K562 (cell line): ENCODE results near the gene FHIT. TPM values are rescaled to one million over a fixed set of nuclear protein-coding genes. Genes with fewer than 3 reads are reported as not detected.

ENCODE experiments used
- ATAC-seq: fragments of 200-7000 bp; cut with Tn5 transposase; 3 replicates; pipeline ENCODE4 v1.9.1; 2020; ENCODE audit warnings: moderate library complexity
- BruUV-seq: library from RNA; stranded (reverse); fragments of 400-500 nt; replicated peaks from 2 replicates; lab custom pipeline; 2021; lab: Mats Ljungman, UMichigan
- CTCF ChIA-PET: fragments of 300-600 bp; formaldehyde crosslinking; extraction: SDS; loops from one replicate; lab custom pipeline; 2021; ENCODE audit warnings: low intra/inter-chr PET ratio; lab: Yijun Ruan, JAX
- POLR2A ChIA-PET: fragments of 300-600, 350-650 bp; sonication (Branson Sonifier 250); formaldehyde crosslinking; extraction: SDS; loops from one replicate; lab custom pipeline; 2021; ENCODE audit warnings: antibody characterized with exemption, inconsistent platforms; lab: Yijun Ruan, JAX
- DNase-seq, 4 experiments: peaks; one replicate each; pipeline versions ENCODE4 v3.0.0 to v3.0.0-alpha.2; 2011 to 2018; ENCODE audit warnings: low spot score in 3 of 4, mixed read lengths in 3 of 4; ENCODE audit errors: extremely low read depth in 1 of 4
- FAIRE-seq: peaks from 2 replicates; lab custom pipeline; 2011; peaks lifted over from hg19 to GRCh38; lab: Jason Lieb, UNC
- H2AFZ ChIP-seq: 2 replicates; pipeline ENCODE4 v1.6.0; 2011; ENCODE audit warnings: low read depth, low read length, control low read depth, inconsistent platforms
- H3K27ac ChIP-seq: fragments of 200-600 bp; 3 replicates; pipeline ENCODE4 v1.8.0; 2011; ENCODE audit warnings: low read depth, mild to moderate bottlenecking, control low read depth, inconsistent platforms, low read length, moderate library complexity, mixed read lengths; ENCODE audit errors: extremely low read depth
- H3K27me3 ChIP-seq, 2 experiments: fragments of 300-600 bp in 1 of 2; 2 replicates in 1 of 2; 3 replicates in 1 of 2; pipeline versions ENCODE4 v1.6.0 to v1.8.0; 2011; ENCODE audit warnings: inconsistent platforms in 2 of 2, low read length in 2 of 2, mild to moderate bottlenecking in 1 of 2, mixed read lengths in 1 of 2, moderate library complexity in 1 of 2; ENCODE audit not compliant: control insufficient read depth in 2 of 2, insufficient read depth in 2 of 2
- H3K36me3 ChIP-seq: fragments of 300-600 bp; 3 replicates; pipeline ENCODE4 v1.8.0; 2011; ENCODE audit warnings: mild to moderate bottlenecking, low read length, inconsistent platforms; ENCODE audit not compliant: control insufficient read depth, insufficient read depth
- H3K4me1 ChIP-seq, 2 experiments: fragments of 200-600 bp in 1 of 2; replicated peaks in 1 of 2; 2 replicates in 1 of 2; 3 replicates in 1 of 2; pipeline versions ENCODE4 v1.5.1 to v1.8.0; 2011; ENCODE audit warnings: inconsistent platforms in 2 of 2, low read length in 2 of 2, mild to moderate bottlenecking in 1 of 2, mixed read lengths in 1 of 2, moderate library complexity in 1 of 2; ENCODE audit not compliant: control insufficient read depth in 2 of 2, insufficient read depth in 2 of 2
- H3K4me2 ChIP-seq: 2 replicates; pipeline ENCODE4 v1.6.1; 2011; ENCODE audit warnings: low read length, control low read depth, inconsistent platforms, mixed read lengths; ENCODE audit not compliant: insufficient read depth
- H3K4me3 ChIP-seq: fragments of 200-600 bp; sonication (generic), shearing (Covaris generic); 2 replicates; pipeline ENCODE4 v1.5.1; 2016; ENCODE audit warnings: control low read depth, inconsistent platforms
- H3K79me2 ChIP-seq: fragments of 200-600 bp; 3 replicates; pipeline ENCODE4 v1.8.0; 2011; ENCODE audit warnings: low read length, inconsistent platforms; ENCODE audit not compliant: control insufficient read depth, insufficient read depth
- H3K9ac ChIP-seq, 2 experiments: 2 replicates each; pipeline versions ENCODE4 v1.6.0 to v1.6.1; 2011; ENCODE audit warnings: low read depth in 2 of 2, low read length in 2 of 2, control low read depth in 1 of 2, inconsistent platforms in 1 of 2, mild to moderate bottlenecking in 1 of 2, mixed read lengths in 1 of 2; ENCODE audit not compliant: insufficient read depth in 1 of 2
- H3K9me1 ChIP-seq: one replicate; pipeline ENCODE4 v1.6.0; 2011; ENCODE audit warnings: inconsistent platforms, mild to moderate bottlenecking, low read length, moderate library complexity; ENCODE audit not compliant: control insufficient read depth, insufficient read depth
- H3K9me3 ChIP-seq: replicated peaks from 2 replicates; pipeline ENCODE4 v1.5.1; 2011; ENCODE audit warnings: low read depth, low read length, inconsistent platforms; ENCODE audit not compliant: control insufficient read depth, insufficient read depth
- H4K20me1 ChIP-seq: replicated peaks from 2 replicates; pipeline ENCODE4 v1.6.1; 2011; ENCODE audit warnings: low read length, inconsistent platforms, mixed read lengths; ENCODE audit not compliant: control insufficient read depth, insufficient read depth
- ATF4 ChIP-seq: fragments of 450-650 bp; formaldehyde crosslinking; IDR thresholded peaks from 2 replicates; pipeline ENCODE4 v1.4.0; 2022; ENCODE audit warnings: mild to moderate bottlenecking, moderate library complexity
- BRF1 ChIP-seq: IDR thresholded peaks from 3 replicates; pipeline ENCODE4 v1.6.1; 2011; ENCODE audit warnings: borderline replicate concordance, mild to moderate bottlenecking; ENCODE audit not compliant: insufficient read length; ENCODE audit errors: extremely low read depth
- NKRF ChIP-seq: fragments of 450-650 bp; IDR thresholded peaks from 2 replicates; pipeline ENCODE4 v1.6.1; 2016; ENCODE audit warnings: borderline replicate concordance
- PURB ChIP-seq: sonication (generic); formaldehyde crosslinking; IDR thresholded peaks from 2 replicates; pipeline ENCODE4 v1.9.0; 2021; ENCODE audit warnings: low read depth, mild to moderate bottlenecking, missing genetic modification reagents
- SMARCA4 ChIP-seq: fragments of 450-650 bp; IDR thresholded peaks from 2 replicates; pipeline ENCODE4 v1.6.1; 2016
- SRF ChIP-seq, 2 experiments: fragments of 250-450, 450-650 bp in 1 of 2; sonication (Bioruptor Pico) in 1 of 2; sonication (generic) in 1 of 2; formaldehyde crosslinking; IDR thresholded peaks; 2 replicates each; pipeline versions ENCODE4 v1.5.0 to v1.5.1; 2020 to 2022; ENCODE audit warnings: mild to moderate bottlenecking in 1 of 2, missing genetic modification reagents in 1 of 2
- WHSC1 ChIP-seq: IDR thresholded peaks from one replicate; pipeline ENCODE4 v1.6.1; 2012; ENCODE audit warnings: low read length, control low read depth, inconsistent platforms
- ZNF76 ChIP-seq: fragments of 250-450 bp; sonication (Bioruptor Pico); IDR thresholded peaks from 2 replicates; pipeline ENCODE4 v1.4.0; 2020; ENCODE audit warnings: mild to moderate bottlenecking, moderate library complexity, borderline replicate concordance
- WGBS: fragments of 100-300 bp; shearing (Covaris generic); methylation state at CpG from one replicate; pipeline ENCODE4 v1.1.6; 2016; ENCODE audit warnings: low coverage, mixed read lengths; ENCODE audit not compliant: insufficient coverage; ENCODE audit errors: missing lambda C conversion rate; 5-methylcytosine and 5-hydroxymethylcytosine counted together
- in situ Hi-C: fragments of 300-500 bp; cut with MboI; formaldehyde crosslinking; loops from 4 replicates; pipeline ENCODE4 v1.15.0; 2018; ENCODE audit warnings: inconsistent platforms, mixed read lengths
- intact Hi-C: fragments of 100-400 bp; cut with micrococcal nuclease; formaldehyde crosslinking; loops from 2 replicates; pipeline ENCODE4 v1.14.2; 2022
- polyA plus RNA-seq, 8 experiments: library from polyadenylated mRNA; depleted of rRNA in 4 of 8; stranded (reverse) in 5 of 8; unstranded in 3 of 8; fragments of >200 nt; fragmentation: Nextera tagmentation in 2 of 8; fragmentation: Illumina TruSeq in 1 of 8; extraction: Ambion mirVana in 2 of 8; extraction: Trizol in 1 of 8; gene quantifications; 2 replicates each; pipeline versions ENCODE4 v1.2.1 to v1.2.3, GENCODE V29; 2011 to 2014; ENCODE audit warnings: inconsistent platforms in 1 of 8, missing spikeins in 1 of 8
- total RNA-seq, 7 experiments: library from RNA; depleted of rRNA in 6 of 7; stranded (reverse); fragments of >200 nt in 6 of 7; fragmentation: Illumina TruSeq in 2 of 7; extraction: Trizol in 2 of 7; gene quantifications; 2 replicates each; pipeline versions ENCODE4 v1.2.1 to v1.2.3, GENCODE V29; 2011 to 2021; ENCODE audit warnings: low replicate concordance in 1 of 7

The FHIT gene
- total and polyA plus RNA-seq, 9 of the 15 experiments (the other 6 are each of a cell fraction or from before 2014, with no cell fraction given), result 1.7 to 9.1 (median 4.3) TPM

GRCh38 chr3:60140160-60140559 lies 1111.1 kb downstream of the FHIT start:
- Histone ChIP-seq H3K9me3 (no peaks in the 10 kb centered on the region), H3K9me1 (no peaks in the 10 kb centered on the region), H3K27me3 (no peaks in the 10 kb centered on the region), H3K4me3 (no peak overlapping the region), H4K20me1 (no peaks in the 10 kb centered on the region), H3K27ac (no peak overlapping the region), H3K9ac (no peak overlapping the region), H2AFZ (no peak overlapping the region), H3K4me2 (no peak overlapping the region), H3K4me1 (no peaks in the 10 kb centered on the region), H3K79me2 (no peaks in the 10 kb centered on the region), H3K36me3 (no peaks in the 10 kb centered on the region)
- FAIRE-seq (no peak), ATAC-seq (no peak), DNase-seq (no peak)
- in situ Hi-C loops (no loop called here), intact Hi-C loops (no loop called here)
- WGBS, result 11% methylated on average over 1 of the region's 1 CpG
- CTCF ChIA-PET, result no interaction called here
- TF ChIP-seq WHSC1 (no peak), SRF (CRISPR knock-in tag; IDR thresholded peaks at IDR 0.05) (no peak), ZNF76 (CRISPR knock-in tag) (no peak), SMARCA4 (no peak), BRF1 (no peak), ATF4 (CRISPR knock-in tag) (no peak), NKRF (no peak), PURB (no peak)
- BruUV-seq, result no TSS peak
- POLR2A ChIA-PET, result no interaction called here
